ENCODE data around the gene EXOC1L.

Gene EXOC1L

DNA sequence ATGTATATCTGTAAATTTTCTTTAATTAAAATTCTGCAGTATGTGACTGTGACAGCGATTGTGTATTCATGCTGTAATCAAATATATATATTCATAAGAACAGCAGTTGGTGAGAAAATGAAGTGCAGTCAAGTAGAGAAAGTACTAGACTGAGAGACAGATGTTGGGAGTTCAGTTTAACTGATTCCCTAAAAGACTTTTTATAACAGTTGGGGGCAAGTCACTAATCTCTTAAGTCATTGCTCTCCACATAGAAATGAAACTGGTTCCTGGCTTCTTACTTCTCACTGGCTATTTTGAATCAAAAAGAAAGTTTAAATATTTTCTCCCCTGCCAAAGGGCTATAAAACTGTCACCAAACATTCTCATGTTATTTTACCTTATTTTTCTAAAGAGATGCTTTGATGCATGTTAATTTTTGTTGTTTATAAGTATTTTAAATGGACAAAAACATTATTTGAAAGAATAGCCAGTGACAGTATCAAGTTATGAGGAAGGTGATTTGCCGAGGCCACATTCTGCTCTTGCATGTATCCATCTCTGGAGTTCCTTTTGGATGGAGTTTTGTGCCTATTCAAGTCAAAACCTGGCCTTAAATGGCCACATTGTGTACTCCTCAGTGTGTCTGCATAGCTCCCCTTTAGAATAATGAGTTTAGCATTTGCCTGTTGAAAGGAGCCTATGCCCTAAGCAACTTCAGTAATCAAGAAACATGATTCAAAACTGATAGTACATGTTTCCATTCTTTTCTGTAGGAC is 64.7 kb downstream of the EXOC1L start:
- DNase-seq (ENCODE audit: low read depth) = no peak

DNA sequence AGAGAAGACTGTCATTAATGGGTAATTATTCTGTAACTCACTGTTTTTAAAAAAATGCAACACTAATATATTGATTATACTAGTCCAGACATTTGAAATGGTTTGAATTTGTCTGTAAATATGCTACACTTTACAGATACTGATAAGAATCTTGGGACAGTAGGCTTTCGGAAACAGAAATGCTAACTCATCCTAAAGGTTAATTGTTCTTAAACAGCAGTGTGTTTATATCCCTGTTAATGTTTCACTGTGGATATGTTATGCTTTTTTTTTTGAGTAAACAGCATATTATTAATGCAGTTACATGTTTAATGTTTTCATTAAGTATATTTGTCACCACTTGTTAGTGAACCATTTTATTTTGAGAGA is 65.2 kb downstream of the EXOC1L start:
- DNase-seq (ENCODE audit: low read depth) = no peak

Data from stimulated activated CD8-positive, alpha-beta memory T cell treated with anti-CD3 and anti-CD28 coated beads, Interleukin-12 subunit alpha, Interleukin-12 subunit beta, amount 100 ng/mL, for 4 hours (primary cell).